ENCODE data around the gene EZH1. TPM values are rescaled to one million over a fixed set of nuclear protein-coding genes. Genes with fewer than 3 reads are reported as not detected.

The EZH1 gene
- total RNA-seq, 1 experiment from 2014 or later: 22.4 TPM

DNA sequence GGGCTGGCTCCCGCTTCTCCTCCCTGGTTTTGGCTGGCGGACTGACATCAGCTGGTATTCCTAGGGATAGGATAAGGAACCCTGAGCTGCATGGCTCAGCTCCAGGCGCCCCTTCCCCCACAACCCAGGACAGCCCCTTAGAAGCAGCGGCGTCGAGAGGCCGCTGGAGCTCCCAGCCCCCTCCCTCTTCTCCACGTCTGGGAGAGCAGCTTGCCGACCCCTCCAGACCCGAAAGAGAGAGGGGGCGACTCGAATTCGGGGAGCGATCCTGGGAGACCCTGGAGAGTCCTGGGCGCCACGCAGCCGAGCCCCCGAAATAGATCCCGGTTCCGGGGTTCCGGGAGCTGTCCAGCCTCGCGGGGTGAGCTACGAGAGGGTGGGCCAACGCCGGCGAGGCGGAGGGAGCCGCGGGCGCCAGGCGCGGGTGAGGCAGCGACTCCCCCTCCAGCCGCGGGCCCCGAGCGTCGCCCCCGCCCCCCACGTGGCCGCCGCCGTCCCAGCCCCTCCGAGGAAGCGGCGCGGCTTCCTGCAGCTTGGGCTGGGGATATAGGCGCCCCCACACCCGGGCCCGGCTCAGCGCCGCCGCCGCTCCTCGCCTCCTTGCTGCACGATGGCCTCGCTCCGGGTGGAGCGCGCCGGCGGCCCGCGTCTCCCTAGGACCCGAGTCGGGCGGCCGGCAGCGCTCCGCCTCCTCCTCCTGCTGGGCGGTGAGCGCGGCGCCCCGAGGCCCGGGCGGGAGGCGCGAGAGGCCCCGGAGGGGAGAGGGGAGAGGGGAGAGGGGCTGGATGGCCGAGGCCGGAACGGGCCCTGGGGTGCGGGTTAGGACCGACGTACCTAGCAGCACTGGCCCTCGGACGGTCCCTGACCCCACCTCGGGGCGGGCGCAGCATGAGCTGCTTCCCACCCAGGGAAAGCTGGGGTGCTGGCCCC lies 16.1 kb upstream of the EZH1 start, which contains the start of gene RAMP2:
Gene RAMP2 (plus strand): TSS at position 576 of the 930 bp plus-strand sequence. CDS start 35 bp downstream, at position 611.
- peaks cover 25% of the 10 kb centered on the region for H3K4me1 Mint-ChIP-seq
- H3K9me3 Mint-ChIP-seq: no peaks in the 10 kb centered on the region
- no peak within 1 kb of the TSS for H3K27ac Mint-ChIP-seq
- no peaks in the 10 kb centered on the region for H3K36me3 Mint-ChIP-seq
- peak within 1 kb of the TSS; percentile 67 for H3K4me3 Mint-ChIP-seq
- peak; percentile 60 for ATAC-seq
- H3K27me3 Mint-ChIP-seq (ENCODE audit: low read depth): peaks cover 55% of the 10 kb centered on the region
- peak; percentile 51 for DNase-seq (ENCODE audit: low spot score)
- CTCF ChIA-PET: interaction anchor here (0.8 to 5.2 kb wide), 21 partner anchors 9 to 636 kb away, joined by 3 to 117 read pairs (median 6); partner anchors contain the start of genes BECN1, CNTD1, CNTNAP1 and COA3
- TF ChIP-seq TCF7 (CRISPR knock-in tag; IDR thresholded peaks at IDR 0.05; ENCODE audit: low read depth) (peak; percentile 68; the same call in 1 of the 2 replicates), ZNF263 (CRISPR knock-in tag; IDR thresholded peaks at IDR 0.05; ENCODE audit: low read depth) (peak; percentile 22; the same call in 1 of the 2 replicates), HMGA2 (CRISPR knock-in tag; IDR thresholded peaks at IDR 0.05) (no peak), ELF4 (CRISPR knock-in tag; IDR thresholded peaks at IDR 0.05; ENCODE audit: low read depth) (peak; percentile 29; the same call in 1 of the 2 replicates), TP53 (CRISPR knock-in tag; IDR thresholded peaks at IDR 0.05) (peak; percentile 67; the same call in 1 of the 2 replicates), ZNF219 (CRISPR knock-in tag; IDR thresholded peaks at IDR 0.05; ENCODE audit: borderline replicate concordance) (0 out of 2 replicates have a peak, but pooled peaks have one; percentile 18), FOXK1 (CRISPR knock-in tag; IDR thresholded peaks at IDR 0.05) (0 out of 2 replicates have a peak, but pooled peaks have one; percentile 39), SMAD3 (CRISPR knock-in tag; IDR thresholded peaks at IDR 0.05; ENCODE audit: borderline replicate concordance) (no peak), ATF1 (CRISPR knock-in tag; IDR thresholded peaks at IDR 0.05) (no peak)
- TF ChIP-seq, protein P1, sequence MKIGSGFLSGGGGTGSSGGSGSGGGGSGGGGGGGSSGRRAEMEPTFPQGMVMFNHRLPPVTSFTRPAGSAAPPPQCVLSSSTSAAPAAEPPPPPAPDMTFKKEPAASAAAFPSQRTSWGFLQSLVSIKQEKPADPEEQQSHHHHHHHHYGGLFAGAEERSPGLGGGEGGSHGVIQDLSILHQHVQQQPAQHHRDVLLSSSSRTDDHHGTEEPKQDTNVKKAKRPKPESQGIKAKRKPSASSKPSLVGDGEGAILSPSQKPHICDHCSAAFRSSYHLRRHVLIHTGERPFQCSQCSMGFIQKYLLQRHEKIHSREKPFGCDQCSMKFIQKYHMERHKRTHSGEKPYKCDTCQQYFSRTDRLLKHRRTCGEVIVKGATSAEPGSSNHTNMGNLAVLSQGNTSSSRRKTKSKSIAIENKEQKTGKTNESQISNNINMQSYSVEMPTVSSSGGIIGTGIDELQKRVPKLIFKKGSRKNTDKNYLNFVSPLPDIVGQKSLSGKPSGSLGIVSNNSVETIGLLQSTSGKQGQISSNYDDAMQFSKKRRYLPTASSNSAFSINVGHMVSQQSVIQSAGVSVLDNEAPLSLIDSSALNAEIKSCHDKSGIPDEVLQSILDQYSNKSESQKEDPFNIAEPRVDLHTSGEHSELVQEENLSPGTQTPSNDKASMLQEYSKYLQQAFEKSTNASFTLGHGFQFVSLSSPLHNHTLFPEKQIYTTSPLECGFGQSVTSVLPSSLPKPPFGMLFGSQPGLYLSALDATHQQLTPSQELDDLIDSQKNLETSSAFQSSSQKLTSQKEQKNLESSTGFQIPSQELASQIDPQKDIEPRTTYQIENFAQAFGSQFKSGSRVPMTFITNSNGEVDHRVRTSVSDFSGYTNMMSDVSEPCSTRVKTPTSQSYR (CRISPR knock-in tag; IDR thresholded peaks at IDR 0.05): no peak
- TF ChIP-seq, protein P2, sequence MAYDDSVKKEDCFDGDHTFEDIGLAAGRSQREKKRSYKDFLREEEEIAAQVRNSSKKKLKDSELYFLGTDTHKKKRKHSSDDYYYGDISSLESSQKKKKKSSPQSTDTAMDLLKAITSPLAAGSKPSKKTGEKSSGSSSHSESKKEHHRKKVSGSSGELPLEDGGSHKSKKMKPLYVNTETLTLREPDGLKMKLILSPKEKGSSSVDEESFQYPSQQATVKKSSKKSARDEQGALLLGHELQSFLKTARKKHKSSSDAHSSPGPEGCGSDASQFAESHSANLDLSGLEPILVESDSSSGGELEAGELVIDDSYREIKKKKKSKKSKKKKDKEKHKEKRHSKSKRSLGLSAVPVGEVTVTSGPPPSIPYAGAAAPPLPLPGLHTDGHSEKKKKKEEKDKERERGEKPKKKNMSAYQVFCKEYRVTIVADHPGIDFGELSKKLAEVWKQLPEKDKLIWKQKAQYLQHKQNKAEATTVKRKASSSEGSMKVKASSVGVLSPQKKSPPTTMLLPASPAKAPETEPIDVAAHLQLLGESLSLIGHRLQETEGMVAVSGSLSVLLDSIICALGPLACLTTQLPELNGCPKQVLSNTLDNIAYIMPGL (CRISPR knock-in tag; IDR thresholded peaks at IDR 0.05): peak; percentile 62
- TF ChIP-seq, protein P3, sequence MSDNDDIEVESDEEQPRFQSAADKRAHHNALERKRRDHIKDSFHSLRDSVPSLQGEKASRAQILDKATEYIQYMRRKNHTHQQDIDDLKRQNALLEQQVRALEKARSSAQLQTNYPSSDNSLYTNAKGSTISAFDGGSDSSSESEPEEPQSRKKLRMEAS (CRISPR knock-in tag; IDR thresholded peaks at IDR 0.05): peak; percentile 59
- TF ChIP-seq, protein P4, sequence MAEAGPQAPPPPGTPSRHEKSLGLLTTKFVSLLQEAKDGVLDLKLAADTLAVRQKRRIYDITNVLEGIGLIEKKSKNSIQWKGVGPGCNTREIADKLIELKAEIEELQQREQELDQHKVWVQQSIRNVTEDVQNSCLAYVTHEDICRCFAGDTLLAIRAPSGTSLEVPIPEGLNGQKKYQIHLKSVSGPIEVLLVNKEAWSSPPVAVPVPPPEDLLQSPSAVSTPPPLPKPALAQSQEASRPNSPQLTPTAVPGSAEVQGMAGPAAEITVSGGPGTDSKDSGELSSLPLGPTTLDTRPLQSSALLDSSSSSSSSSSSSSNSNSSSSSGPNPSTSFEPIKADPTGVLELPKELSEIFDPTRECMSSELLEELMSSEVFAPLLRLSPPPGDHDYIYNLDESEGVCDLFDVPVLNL (CRISPR knock-in tag; IDR thresholded peaks at IDR 0.05; ENCODE audit: borderline replicate concordance, low read depth): no peak
- TF ChIP-seq, protein P5, sequence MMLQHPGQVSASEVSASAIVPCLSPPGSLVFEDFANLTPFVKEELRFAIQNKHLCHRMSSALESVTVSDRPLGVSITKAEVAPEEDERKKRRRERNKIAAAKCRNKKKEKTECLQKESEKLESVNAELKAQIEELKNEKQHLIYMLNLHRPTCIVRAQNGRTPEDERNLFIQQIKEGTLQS (CRISPR knock-in tag; conservative IDR thresholded peaks at IDR 0.05): no peak
- TF ChIP-seq, protein P6, sequence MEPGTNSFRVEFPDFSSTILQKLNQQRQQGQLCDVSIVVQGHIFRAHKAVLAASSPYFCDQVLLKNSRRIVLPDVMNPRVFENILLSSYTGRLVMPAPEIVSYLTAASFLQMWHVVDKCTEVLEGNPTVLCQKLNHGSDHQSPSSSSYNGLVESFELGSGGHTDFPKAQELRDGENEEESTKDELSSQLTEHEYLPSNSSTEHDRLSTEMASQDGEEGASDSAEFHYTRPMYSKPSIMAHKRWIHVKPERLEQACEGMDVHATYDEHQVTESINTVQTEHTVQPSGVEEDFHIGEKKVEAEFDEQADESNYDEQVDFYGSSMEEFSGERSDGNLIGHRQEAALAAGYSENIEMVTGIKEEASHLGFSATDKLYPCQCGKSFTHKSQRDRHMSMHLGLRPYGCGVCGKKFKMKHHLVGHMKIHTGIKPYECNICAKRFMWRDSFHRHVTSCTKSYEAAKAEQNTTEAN (CRISPR knock-in tag; IDR thresholded peaks at IDR 0.05): no peak
- TF ChIP-seq, protein P7, sequence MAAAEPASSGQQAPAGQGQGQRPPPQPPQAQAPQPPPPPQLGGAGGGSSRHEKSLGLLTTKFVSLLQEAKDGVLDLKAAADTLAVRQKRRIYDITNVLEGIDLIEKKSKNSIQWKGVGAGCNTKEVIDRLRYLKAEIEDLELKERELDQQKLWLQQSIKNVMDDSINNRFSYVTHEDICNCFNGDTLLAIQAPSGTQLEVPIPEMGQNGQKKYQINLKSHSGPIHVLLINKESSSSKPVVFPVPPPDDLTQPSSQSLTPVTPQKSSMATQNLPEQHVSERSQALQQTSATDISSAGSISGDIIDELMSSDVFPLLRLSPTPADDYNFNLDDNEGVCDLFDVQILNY (CRISPR knock-in tag; IDR thresholded peaks at IDR 0.05): 0 out of 2 replicates have a peak, but pooled peaks have one; percentile 70
- TF ChIP-seq, protein P8, sequence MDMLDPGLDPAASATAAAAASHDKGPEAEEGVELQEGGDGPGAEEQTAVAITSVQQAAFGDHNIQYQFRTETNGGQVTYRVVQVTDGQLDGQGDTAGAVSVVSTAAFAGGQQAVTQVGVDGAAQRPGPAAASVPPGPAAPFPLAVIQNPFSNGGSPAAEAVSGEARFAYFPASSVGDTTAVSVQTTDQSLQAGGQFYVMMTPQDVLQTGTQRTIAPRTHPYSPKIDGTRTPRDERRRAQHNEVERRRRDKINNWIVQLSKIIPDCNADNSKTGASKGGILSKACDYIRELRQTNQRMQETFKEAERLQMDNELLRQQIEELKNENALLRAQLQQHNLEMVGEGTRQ (CRISPR knock-in tag; IDR thresholded peaks at IDR 0.05): peak; percentile 57; the same call in 1 of the 2 replicates
- TF ChIP-seq, protein P9, sequence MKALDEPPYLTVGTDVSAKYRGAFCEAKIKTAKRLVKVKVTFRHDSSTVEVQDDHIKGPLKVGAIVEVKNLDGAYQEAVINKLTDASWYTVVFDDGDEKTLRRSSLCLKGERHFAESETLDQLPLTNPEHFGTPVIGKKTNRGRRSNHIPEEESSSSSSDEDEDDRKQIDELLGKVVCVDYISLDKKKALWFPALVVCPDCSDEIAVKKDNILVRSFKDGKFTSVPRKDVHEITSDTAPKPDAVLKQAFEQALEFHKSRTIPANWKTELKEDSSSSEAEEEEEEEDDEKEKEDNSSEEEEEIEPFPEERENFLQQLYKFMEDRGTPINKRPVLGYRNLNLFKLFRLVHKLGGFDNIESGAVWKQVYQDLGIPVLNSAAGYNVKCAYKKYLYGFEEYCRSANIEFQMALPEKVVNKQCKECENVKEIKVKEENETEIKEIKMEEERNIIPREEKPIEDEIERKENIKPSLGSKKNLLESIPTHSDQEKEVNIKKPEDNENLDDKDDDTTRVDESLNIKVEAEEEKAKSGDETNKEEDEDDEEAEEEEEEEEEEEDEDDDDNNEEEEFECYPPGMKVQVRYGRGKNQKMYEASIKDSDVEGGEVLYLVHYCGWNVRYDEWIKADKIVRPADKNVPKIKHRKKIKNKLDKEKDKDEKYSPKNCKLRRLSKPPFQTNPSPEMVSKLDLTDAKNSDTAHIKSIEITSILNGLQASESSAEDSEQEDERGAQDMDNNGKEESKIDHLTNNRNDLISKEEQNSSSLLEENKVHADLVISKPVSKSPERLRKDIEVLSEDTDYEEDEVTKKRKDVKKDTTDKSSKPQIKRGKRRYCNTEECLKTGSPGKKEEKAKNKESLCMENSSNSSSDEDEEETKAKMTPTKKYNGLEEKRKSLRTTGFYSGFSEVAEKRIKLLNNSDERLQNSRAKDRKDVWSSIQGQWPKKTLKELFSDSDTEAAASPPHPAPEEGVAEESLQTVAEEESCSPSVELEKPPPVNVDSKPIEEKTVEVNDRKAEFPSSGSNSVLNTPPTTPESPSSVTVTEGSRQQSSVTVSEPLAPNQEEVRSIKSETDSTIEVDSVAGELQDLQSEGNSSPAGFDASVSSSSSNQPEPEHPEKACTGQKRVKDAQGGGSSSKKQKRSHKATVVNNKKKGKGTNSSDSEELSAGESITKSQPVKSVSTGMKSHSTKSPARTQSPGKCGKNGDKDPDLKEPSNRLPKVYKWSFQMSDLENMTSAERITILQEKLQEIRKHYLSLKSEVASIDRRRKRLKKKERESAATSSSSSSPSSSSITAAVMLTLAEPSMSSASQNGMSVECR (CRISPR knock-in tag; IDR thresholded peaks at IDR 0.05; ENCODE audit: borderline replicate concordance): peak; percentile 48; the same call in 1 of the 2 replicates
- POLR2A ChIA-PET: interaction anchor here (0.6 to 1.9 kb wide), 4 partner anchors 13 to 87 kb away, joined by 3 to 8 read pairs (median 4); partner anchors contain the start of genes EZH1 and VPS25

Data from WTC11 (cell line).